Right lung (tissue), 5 donors: ENCODE results near the gene COQ9. TPM values are rescaled to one million over a fixed set of nuclear protein-coding genes. Genes with fewer than 3 reads are reported as not detected.
"Not testable (repeated sequence)": the region's sequence is repeated elsewhere in the genome, so short reads cannot be mapped to it uniquely, and the experiment has no call there.

ENCODE experiments used
- DNase-seq, 2 donors: peaks; one replicate each; pipeline ENCODE4 v3.0.0-alpha.2; 2013
- polyA plus RNA-seq, 5 donors: library from polyadenylated mRNA; unstranded; fragments of 120-200 nt; gene quantifications; one replicate each; pipeline versions ENCODE4 v1.2.1 to v1.2.3, GENCODE V29; 2013; ENCODE audit warnings: inconsistent platforms in 1 of 5, low replicate concordance in 1 of 5; ENCODE audit not compliant: insufficient read length in 5 of 5, insufficient read depth in 1 of 5

The COQ9 gene
- polyA plus RNA-seq, 5 donors, result 57.0 to 65.0 (median 59.4) TPM

DNA sequence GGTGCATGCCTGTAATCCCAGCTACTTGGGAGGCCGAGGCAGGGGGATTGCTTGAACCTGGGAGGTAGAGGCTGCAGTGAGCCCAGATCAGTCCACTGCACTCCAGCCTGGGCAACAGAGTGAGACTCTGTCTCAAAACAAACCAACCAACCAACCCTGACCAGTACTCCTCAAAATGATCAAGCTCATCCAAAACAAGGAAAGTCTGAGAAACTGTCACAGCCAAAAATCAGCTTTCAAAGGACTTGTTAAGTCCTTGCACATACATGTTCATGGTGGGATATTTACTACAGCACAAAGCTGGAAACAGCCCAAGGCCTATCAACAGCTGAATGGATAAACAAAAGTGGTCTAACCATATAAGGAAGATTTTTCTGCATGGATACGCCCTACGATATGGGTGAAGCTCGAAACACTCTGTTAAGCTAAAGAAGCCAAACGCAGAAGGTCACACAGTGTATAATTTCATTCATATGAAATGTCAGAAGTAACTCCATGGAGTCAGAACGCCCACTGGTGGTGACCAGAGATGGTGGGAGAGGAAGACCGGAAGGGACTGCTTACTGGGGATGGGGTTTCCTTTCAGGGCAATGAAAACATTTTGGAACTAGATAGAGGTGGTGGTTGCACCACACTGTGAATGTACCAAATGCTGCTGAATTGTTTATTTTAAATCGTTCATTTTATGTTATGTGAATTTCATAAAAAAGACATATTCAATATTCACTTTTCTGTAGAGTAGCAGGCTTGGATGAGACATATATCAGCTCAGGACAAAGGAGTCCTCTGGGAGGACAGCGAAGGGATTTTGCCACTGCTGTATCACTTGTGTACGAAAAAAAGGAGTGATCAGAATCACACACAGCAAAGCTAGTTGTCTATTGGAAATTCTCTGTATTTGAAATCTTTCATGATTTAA is 25.0 kb upstream of the COQ9 start:
- DNase-seq, result peak; percentile 59 to 68

DNA sequence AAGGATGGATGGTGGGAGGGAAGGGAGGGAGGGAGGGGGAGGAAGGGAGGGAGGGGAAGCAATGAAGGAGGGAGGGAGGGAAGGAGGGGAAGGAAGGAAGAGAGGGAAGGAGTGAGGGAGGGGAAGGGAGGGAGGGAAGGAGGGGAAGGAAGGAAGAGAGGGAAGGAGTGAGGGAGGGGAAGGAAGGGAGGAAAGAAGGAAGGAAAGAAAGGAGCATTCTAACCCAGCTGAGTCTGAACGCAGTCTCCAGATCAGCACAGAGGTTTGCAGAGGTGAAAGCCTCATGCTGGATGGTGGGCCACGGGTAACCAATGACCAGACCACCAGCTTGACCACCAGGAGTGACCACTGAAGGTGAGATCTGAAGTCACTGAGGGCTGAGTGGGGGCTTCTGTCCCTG is 24.1 kb upstream of the COQ9 start:
- DNase-seq, result no peak

DNA sequence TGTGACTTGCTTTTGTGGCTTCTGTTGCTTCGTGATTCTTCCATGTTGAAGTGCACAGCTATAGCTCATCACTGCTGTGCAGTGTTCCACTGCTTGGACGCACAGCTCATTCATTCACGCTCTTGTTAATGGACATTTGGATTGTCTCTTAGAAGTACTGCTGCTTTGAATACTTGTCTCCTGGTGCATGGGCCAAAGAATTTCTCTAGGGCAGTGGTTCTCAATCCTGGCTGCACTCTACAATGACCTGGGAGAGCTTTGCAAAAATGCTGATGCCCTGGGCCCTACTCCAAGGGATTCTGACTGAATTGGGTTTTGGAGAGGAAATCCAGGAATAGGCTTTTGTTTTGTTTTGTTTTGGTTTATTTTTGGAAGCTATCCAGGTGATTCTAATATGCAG is 22.7 kb upstream of the COQ9 start:
- no peak for DNase-seq

GRCh38 chr16:57426356-57426755 is 20.9 kb upstream of the COQ9 start:
- no peak for DNase-seq

DNA sequence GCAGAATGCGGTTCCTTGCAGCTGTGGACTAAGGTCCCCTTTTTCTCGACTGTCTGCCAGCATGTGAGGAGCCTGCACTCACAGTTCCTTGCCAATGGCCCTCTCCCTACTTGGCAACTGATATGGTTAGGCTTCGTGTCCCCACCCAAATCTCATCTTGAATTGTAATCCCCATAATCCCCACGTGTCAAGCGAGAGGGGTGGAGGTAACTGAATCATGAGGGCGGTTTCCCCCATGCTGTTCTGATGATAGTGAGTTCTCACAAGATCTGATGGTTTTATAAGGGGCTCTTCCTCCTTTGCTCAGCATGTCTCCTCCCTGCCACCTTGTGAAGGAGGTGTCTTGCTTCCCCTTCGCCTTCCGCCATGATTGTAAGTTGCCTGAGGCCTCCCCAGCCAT is 20.0 kb upstream of the COQ9 start:
- DNase-seq, result no peak

GRCh38 chr16:57427824-57428223 is 19.5 kb upstream of the COQ9 start:
- DNase-seq, result no peak

DNA sequence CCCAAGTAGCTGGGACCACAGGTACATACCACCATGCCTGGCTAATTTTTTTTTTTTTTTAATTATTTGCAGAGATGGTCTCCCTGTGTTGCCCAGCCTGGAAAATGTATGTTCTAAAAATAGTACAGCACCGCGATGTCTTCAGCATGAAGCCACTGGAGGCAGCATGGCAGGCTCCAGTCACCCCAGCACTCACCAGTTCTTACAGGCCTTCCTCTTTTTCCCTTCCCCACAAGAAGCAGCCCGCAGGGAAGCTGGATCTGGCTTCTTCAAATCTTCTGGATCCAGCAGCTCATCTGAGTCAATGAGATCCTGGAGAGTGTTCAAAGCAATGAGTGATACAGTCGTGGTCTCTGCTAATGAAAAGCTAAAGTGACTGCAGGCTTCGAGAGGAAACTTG is 16.3 kb upstream of the COQ9 start:
- DNase-seq, result no peak

- no peak for DNase-seq
These were observed 14.8 kb upstream of the COQ9 start for GRCh38 chr16:57432505-57432904.

DNA sequence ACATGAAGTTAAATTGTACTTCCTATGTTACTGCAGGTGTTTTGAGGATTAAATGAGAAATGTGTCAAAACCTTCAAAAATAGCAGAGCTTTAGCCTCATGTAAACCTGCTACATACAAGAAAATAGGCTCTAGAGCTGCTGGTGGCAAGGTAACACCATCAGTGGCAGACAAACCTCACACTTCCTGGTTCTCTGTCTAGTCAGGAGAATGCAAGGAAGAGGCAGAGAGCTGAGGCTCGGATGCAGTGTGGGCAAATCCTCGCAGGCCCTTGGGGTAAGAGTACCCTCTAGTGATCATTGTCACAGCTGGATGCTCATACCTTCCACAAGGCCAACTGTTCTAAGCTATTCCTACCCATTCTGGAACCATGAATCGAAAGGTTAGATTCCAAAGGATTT is 14.3 kb upstream of the COQ9 start:
- DNase-seq, result no peak

DNA sequence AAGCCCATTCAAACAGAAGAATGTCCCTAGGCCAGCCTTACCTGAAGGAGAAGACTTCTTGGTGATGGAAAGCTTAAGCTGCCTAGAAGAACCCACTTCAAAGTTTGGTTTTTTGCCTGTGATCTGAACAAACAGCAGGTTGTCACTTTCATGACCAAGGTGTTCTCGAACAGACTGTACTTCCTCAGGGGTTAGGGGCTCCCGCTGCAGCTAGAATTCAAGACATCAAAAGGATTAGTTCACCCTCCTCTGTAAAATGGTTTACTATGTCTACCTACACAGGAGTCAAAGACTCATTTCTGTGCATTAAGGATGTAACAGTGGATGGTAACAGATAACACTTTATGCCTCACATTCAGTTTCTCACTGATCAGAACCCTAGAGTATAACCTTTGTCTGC is 13.3 kb upstream of the COQ9 start:
- DNase-seq, result no peak

GRCh38 chr16:57435838-57436237 is 11.4 kb upstream of the COQ9 start:
- DNase-seq, result no peak

DNA sequence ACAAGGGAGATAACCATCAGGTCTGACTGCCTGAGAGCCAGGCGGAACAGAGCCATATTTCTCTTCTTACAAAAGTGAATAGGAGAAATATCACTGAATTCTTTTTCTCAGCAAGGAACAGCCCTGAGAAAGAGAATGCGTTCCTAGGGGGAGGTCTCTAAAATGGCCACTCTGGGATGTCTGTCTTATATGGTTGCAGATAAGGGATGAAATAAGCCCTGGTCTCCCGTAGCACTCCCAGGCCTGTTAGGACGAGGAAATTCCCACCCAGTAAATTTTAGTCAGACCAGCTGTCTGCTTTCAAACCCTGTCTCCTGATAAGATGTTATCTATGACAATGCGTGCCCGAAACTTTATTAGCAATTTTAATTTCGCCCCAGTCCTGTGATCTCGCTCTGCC is 7.3 kb upstream of the COQ9 start:
- DNase-seq, result not testable (repeated sequence)

DNA sequence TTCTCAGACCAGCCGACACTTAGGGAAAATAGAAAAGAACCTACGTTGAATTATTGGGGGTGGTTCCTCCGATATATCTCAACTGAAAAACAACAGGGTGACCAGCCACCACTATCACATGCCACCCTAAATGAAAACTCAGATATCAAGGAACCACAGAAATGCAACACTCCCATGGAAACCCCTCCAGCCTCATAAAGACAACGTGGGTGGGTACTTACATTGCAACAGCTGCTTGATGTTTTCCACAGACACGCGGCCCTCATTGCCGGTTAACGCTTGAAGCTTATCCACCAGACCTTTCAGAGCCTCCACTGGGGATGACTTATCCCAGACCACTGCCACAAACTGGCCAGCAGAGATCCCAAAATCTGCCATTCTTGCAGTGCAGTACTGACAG is 6.7 kb upstream of the COQ9 start:
- DNase-seq, result not testable (repeated sequence)

DNA sequence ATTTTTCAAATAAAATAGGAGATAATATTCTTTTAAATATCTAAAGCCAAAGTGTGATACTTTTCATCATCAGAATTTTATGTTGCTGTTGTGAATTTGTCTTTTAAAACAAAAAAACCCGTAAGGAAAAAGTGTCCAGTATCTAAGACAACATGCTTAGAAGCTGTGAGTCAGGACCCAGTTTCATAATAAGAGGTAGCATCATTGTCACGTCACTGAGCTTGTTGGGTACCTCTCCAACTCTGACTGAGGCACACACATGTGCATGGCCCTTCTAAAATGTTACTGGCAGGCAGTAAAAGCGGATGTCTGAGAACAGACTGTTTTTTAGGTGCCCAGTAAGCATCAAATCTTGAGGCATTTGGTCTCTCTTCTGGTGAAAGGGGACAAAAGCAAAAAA is 2.6 kb upstream of the COQ9 start:
- DNase-seq, result no peak

- no peak for DNase-seq
These were observed 1.8 kb upstream of the COQ9 start for GRCh38 chr16:57445510-57445909.

DNA sequence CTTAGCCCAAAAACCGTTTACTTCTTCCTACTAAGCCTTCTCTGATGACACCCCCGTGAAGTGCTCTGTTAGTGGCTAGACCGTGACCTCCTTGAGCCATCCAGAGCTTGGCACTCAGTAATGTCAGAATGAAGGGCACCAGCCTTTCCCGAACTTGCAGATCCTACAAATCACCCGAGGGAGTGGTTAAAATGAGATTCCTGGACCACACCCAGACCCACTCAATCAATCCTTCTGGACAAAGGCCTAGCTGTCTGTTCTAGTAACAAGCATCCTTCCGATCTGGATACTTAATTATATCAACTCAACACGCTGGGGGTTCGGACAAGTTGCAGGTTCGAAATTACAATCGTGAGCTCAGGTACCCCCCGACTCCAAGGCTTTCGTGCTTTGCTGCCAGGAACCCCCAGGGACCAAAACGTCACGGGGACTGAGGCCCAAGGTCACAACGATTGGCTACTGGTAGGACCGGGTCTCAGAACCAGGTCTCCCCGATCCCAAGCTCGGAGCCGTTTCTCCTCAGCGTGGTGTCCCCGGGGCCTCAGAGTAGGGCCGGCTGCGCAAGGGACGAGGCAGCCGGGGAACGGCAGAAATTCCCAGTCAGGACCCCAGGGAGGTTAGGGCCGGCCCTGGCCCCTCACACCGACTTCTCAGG is 621 bp upstream of the COQ9 start:
- DNase-seq, result peak in 1 of 2 donors; percentile 5

- no peak for DNase-seq
These were observed 4.7 kb downstream of the COQ9 start for GRCh38 chr16:57452021-57452420.

- DNase-seq, result peak; percentile 78 to 85
These were observed 15.1 kb downstream of the COQ9 start, which contains the start of gene POLR2C for GRCh38 chr16:57462209-57462977. Gene POLR2C, plus strand, starts transcription at chr16:57462679. Its CDS starts 46 bp downstream, at chr16:57462725.

GRCh38 chr16:57462978-57463362 is 15.7 kb downstream of the COQ9 start:
- DNase-seq, result no peak

DNA sequence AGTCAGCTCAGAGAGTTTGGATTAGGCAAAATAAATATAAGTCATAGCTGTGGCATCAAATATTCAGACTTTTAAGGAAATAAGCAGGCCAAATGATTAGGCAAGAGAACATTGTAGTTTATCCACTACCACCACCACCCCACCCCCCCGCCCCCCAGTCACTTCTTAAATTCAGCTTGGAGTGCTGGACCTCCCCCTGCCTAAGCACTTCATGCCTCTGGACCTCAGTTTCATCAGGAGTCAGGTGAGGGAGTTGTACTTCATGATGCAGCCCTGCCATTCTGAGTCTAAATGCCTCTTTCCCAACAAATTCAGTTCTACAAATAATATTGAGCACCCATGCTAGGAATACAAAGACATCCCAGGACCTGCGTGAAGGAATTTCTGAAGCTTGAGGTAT is 17.2 kb downstream of the COQ9 start:
- no peak for DNase-seq

DNA sequence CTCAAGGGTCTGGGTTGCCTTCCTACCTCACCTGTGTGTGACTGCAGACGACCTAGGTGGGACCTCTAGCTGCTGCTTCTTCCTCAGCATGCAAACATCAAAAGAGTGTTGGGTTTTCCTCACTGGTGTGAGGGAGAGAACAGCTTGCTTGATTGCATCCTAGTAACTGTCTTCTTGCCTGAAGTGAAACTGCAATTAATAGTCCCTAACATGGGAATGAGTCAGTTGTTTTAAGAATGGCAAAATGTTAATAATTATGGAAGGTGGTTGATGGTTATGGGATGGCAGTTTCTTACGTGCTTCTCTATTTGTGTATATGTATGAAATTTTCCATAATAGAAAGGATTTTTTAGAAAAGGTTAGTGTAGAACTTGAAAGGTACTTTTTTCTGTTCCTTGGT is 21.1 kb downstream of the COQ9 start:
- no peak for DNase-seq

DNA sequence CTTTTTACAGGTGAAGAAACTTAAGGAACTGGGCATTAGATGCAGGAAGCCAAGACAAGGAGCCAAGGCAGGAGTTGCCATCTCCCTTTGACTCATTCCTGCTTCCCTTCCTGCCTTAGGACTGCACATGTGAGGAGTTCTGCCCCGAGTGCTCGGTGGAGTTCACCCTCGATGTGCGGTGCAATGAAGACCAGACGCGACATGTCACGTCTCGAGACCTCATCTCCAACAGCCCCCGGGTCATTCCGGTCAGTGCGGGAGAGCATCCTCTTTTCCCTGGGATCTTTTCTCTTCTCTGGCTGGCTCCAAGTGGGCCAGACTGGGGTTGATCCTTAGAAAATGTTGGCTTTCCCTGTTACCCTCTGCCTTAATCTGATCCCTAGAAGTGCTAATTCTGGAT is 21.8 kb downstream of the COQ9 start:
- no peak for DNase-seq
